Prostate gland (tissue), 2 donors: Measurements from ENCODE around the gene EPB41L4A.

ENCODE experiments used
- POLR2A ChIP-seq: fragments of 450-650 bp; IDR thresholded peaks from one replicate; pipeline ENCODE4 v1.6.1; 2016; ENCODE audit warnings: antibody characterized with exemption, mild to moderate bottlenecking
- POLR2AphosphoS5 ChIP-seq: sonication (generic); formaldehyde crosslinking; IDR thresholded peaks from one replicate; pipeline ENCODE4 v1.6.1; 2017; ENCODE audit warnings: antibody characterized with exemption
- TF ChIP-seq, protein P1 (sequence below), 4 experiments: fragments of 200-600 bp in 2 of 4; fragments of 450-650 bp in 2 of 4; sonication (generic) in 2 of 4; IDR thresholded peaks; 1 replicate in 3 of 4; 2 replicates in 1 of 4; pipeline ENCODE4 v1.5.1; 2016 to 2019; ENCODE audit warnings: antibody characterized with exemption in 4 of 4, mild to moderate bottlenecking in 2 of 4, moderate library complexity in 2 of 4

DNA sequence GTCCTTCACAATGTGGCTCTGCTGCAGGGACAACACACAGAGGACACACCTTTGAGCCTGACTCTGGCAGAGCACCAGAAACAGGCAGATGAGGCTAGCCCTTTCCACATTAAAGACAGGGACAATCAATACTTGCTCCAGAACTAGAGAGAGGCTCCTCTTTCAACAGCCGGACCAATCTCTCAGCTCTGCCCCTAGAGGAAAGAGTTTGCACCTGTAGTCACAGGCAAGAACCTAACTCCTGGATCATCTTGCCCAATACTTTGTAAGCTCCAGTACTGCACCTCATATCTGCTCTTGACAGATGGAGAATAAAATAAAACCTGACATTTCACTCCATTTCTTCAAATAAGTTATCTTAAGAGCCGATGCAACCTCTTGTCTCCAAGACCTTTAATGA lies 52.1 kb downstream of the EPB41L4A start:
- TF ChIP-seq POLR2A = no peak
- TF ChIP-seq, protein P1, sequence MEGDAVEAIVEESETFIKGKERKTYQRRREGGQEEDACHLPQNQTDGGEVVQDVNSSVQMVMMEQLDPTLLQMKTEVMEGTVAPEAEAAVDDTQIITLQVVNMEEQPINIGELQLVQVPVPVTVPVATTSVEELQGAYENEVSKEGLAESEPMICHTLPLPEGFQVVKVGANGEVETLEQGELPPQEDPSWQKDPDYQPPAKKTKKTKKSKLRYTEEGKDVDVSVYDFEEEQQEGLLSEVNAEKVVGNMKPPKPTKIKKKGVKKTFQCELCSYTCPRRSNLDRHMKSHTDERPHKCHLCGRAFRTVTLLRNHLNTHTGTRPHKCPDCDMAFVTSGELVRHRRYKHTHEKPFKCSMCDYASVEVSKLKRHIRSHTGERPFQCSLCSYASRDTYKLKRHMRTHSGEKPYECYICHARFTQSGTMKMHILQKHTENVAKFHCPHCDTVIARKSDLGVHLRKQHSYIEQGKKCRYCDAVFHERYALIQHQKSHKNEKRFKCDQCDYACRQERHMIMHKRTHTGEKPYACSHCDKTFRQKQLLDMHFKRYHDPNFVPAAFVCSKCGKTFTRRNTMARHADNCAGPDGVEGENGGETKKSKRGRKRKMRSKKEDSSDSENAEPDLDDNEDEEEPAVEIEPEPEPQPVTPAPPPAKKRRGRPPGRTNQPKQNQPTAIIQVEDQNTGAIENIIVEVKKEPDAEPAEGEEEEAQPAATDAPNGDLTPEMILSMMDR (IDR thresholded peaks at IDR 0.05) = no peak
- no peak for TF ChIP-seq POLR2AphosphoS5
